Transverse colon (tissue), 3 donors: ENCODE data around the gene ZNF91.

Source experiments
- CTCF ChIP-seq, 5 experiments: fragments of 200-600 bp in 3 of 5; fragments of 450-650 bp in 2 of 5; sonication (generic) in 3 of 5; IDR thresholded peaks; 1 replicate in 2 of 5; 2 replicates in 3 of 5; pipeline ENCODE4 v1.5.1; 2016 to 2017; ENCODE audit warnings: antibody characterized with exemption in 5 of 5, inconsistent platforms in 3 of 5, mild to moderate bottlenecking in 2 of 5, moderate library complexity in 1 of 5
- POLR2A ChIP-seq: fragments of 450-650 bp; IDR thresholded peaks from one replicate; pipeline ENCODE4 v1.6.1; 2016; ENCODE audit warnings: antibody characterized with exemption, mild to moderate bottlenecking, moderate library complexity

DNA sequence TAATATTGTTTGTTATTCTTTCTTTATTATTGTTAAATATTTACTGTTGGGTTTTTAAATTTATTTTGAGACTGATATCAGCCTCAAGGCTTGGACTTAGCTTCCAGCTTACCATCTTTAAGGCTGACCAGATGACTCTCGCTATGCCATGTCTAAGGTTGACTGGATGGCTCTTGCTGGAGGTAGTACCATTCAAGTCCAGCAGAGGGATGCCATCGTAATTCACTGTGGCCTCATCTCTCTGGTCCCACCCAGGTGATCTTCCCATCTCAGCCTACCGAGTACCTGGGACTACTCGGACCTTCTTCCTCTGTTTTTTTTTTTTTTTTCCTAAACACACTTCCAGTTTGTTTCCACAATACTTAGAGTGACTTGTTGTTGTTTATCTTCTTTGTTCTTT, 41.7 kb upstream of the ZNF91 start:
- peak in 3 of 5 experiments; percentile 15 to 25 (median 19) for TF ChIP-seq CTCF (IDR thresholded peaks at IDR 0.05)
- TF ChIP-seq POLR2A = no peak
